SU-DHL-6 (cell line): ENCODE data around the gene SOX6.

Experiments used
- H2AFZ ChIP-seq: fragments of 200-600 bp; sonication (generic); 2 replicates; pipeline ENCODE4 v1.6.1; 2014; ENCODE audit warnings: low read depth, mild to moderate bottlenecking, moderate library complexity, mixed read lengths, antibody characterized with exemption, low read length; ENCODE audit not compliant: severe bottlenecking
- H3F3A ChIP-seq: fragments of 200-600 bp; shearing (Covaris generic); 2 replicates; pipeline ENCODE4 v1.6.0; 2016; ENCODE audit warnings: antibody characterized with exemption, mild to moderate bottlenecking; ENCODE audit not compliant: insufficient read depth
- H3K27ac ChIP-seq: fragments of 200-600 bp; sonication (generic); 2 replicates; pipeline ENCODE4 v1.5.1; 2016; ENCODE audit warnings: low read depth, mild to moderate bottlenecking, low read length, moderate library complexity, mixed read lengths
- H3K27me3 ChIP-seq: fragments of 200-600 bp; sonication (generic), shearing (Covaris generic); 2 replicates; pipeline ENCODE4 v1.6.0; 2014; ENCODE audit warnings: mild to moderate bottlenecking, low read length
- H3K36me3 ChIP-seq: fragments of 200-600 bp; sonication (generic); 2 replicates; pipeline ENCODE4 v1.6.1; 2014; ENCODE audit warnings: mild to moderate bottlenecking, low read length, mixed read lengths
- H3K4me2 ChIP-seq: fragments of 300-600, 200-600 bp; shearing (Covaris generic), sonication (generic); 2 replicates; pipeline ENCODE4 v1.6.0; 2014; ENCODE audit warnings: low read length, low read depth, mild to moderate bottlenecking; ENCODE audit not compliant: poor library complexity, severe bottlenecking
- H3K4me3 ChIP-seq: fragments of 200-600 bp; sonication (generic); 2 replicates; pipeline ENCODE4 v1.5.1; 2014; ENCODE audit warnings: antibody characterized with exemption, low read length, mild to moderate bottlenecking, mixed read lengths; ENCODE audit not compliant: insufficient read depth, poor library complexity, severe bottlenecking
- H3K79me2 ChIP-seq: fragments of 200-600 bp; sonication (generic); 2 replicates; pipeline ENCODE4 v1.6.1; 2014; ENCODE audit warnings: mild to moderate bottlenecking, low read length, moderate library complexity; ENCODE audit not compliant: insufficient read depth
- H3K9ac ChIP-seq: fragments of 200-600 bp; sonication (generic); 2 replicates; pipeline ENCODE4 v1.7.0; 2014; ENCODE audit warnings: mild to moderate bottlenecking, low read length
- H3K9me2 ChIP-seq: fragments of 200-600 bp; sonication (generic); replicated peaks from 2 replicates; pipeline ENCODE4 v1.6.1; 2014; ENCODE audit warnings: low read length; ENCODE audit not compliant: insufficient read depth
- H3K9me3 ChIP-seq: fragments of 200-600 bp; sonication (generic); 2 replicates; pipeline ENCODE4 v1.6.1; 2014; ENCODE audit warnings: low read length, mixed read lengths; ENCODE audit not compliant: insufficient read depth
- H4K20me1 ChIP-seq: fragments of 200-600 bp; sonication (generic); 2 replicates; pipeline ENCODE4 v1.6.1; 2014; ENCODE audit warnings: low read depth, mild to moderate bottlenecking, antibody characterized with exemption, low read length, moderate library complexity, mixed read lengths
- EZH2phosphoT487 ChIP-seq: fragments of 200-600 bp; sonication (generic), shearing (Covaris generic); conservative IDR thresholded peaks from 2 replicates; pipeline ENCODE4 v1.6.1; 2018; ENCODE audit warnings: mild to moderate bottlenecking, antibody characterized with exemption, low read length, moderate library complexity, mixed read lengths
- TF ChIP-seq, protein P1 (sequence below): fragments of 200-600 bp; sonication (generic); IDR thresholded peaks from one replicate; pipeline ENCODE4 v1.5.1; 2017; ENCODE audit warnings: antibody characterized with exemption, mild to moderate bottlenecking, low read length, moderate library complexity; ENCODE audit not compliant: insufficient read depth, poor library complexity, severe bottlenecking

SOX6 gene

DNA sequence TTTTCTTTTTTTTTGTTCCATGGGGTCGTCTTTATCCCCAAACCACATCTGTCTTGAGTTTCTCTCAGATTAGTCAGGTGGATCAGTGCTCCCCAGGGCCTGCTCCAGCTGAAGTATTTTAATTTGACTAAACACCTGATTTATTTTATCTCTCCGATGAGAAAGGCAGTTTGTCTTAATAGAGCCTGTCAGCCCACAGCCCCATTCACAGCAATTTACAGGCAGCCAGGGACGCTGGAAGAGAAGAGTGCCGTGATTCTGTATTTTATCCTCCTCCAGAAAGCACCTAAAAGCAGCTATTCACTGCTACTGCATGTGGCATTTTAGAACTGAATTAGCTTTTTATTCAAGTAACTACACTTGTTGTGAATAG lies 164.5 kb downstream of the SOX6 start:
- no peak overlapping the region for H3K9ac ChIP-seq
- no peak overlapping the region for H3K4me2 ChIP-seq
- no peak overlapping the region for H3K27ac ChIP-seq
- no peaks in the 10 kb centered on the region for H3K9me2 ChIP-seq
- H3K9me3 ChIP-seq = no peaks in the 10 kb centered on the region
- TF ChIP-seq, protein P1, sequence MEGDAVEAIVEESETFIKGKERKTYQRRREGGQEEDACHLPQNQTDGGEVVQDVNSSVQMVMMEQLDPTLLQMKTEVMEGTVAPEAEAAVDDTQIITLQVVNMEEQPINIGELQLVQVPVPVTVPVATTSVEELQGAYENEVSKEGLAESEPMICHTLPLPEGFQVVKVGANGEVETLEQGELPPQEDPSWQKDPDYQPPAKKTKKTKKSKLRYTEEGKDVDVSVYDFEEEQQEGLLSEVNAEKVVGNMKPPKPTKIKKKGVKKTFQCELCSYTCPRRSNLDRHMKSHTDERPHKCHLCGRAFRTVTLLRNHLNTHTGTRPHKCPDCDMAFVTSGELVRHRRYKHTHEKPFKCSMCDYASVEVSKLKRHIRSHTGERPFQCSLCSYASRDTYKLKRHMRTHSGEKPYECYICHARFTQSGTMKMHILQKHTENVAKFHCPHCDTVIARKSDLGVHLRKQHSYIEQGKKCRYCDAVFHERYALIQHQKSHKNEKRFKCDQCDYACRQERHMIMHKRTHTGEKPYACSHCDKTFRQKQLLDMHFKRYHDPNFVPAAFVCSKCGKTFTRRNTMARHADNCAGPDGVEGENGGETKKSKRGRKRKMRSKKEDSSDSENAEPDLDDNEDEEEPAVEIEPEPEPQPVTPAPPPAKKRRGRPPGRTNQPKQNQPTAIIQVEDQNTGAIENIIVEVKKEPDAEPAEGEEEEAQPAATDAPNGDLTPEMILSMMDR = no peak
- no peak for TF ChIP-seq EZH2phosphoT487
- H2AFZ ChIP-seq = no peak overlapping the region
- H3K27me3 ChIP-seq = no peaks in the 10 kb centered on the region
- H3K79me2 ChIP-seq = no peaks in the 10 kb centered on the region
- no peaks in the 10 kb centered on the region for H4K20me1 ChIP-seq
- H3F3A ChIP-seq = no peaks in the 10 kb centered on the region
- no peaks in the 10 kb centered on the region for H3K36me3 ChIP-seq
- H3K4me3 ChIP-seq = no peak overlapping the region

DNA sequence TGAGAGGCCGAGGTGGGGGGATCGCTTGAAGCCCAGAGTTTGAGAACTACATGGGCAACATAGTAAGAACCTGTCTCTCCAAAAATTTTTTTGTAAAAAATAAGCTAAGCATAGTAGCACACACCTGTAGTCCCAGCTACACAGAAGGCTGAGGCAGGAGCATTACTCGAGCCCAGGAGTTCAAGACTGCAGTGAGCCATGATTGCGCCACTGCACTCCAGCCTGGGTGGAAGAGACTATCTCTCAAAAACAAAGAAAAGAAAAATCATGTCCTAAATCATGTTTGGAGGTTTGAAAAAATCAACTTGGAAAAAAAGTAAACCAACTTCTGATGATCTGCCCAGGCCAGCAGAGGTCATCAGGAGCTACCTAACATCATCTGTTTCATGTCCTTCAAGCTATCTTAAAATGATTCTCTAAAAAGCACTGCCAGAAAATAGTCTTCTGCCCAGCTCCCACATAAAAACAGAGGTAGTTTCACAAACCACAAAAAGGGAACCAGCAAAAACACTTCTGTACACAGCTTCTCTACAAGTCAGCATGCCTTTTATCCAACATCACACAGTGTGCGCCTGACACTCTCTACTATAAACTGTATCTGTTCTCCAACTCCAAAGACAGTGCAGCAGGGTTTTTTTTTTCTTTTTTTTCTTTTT lies 165.0 kb downstream of the SOX6 start:
- Histone ChIP-seq H3K4me3 (no peak overlapping the region), H3F3A (no peaks in the 10 kb centered on the region), H3K36me3 (no peaks in the 10 kb centered on the region), H3K27ac (no peak overlapping the region), H2AFZ (no peak overlapping the region), H3K9me2 (no peaks in the 10 kb centered on the region), H3K9ac (no peak overlapping the region), H3K79me2 (no peaks in the 10 kb centered on the region), H4K20me1 (no peaks in the 10 kb centered on the region), H3K9me3 (no peaks in the 10 kb centered on the region), H3K4me2 (no peak overlapping the region), H3K27me3 (no peaks in the 10 kb centered on the region)
- TF ChIP-seq, protein P1 = no peak
- TF ChIP-seq EZH2phosphoT487 = no peak

DNA sequence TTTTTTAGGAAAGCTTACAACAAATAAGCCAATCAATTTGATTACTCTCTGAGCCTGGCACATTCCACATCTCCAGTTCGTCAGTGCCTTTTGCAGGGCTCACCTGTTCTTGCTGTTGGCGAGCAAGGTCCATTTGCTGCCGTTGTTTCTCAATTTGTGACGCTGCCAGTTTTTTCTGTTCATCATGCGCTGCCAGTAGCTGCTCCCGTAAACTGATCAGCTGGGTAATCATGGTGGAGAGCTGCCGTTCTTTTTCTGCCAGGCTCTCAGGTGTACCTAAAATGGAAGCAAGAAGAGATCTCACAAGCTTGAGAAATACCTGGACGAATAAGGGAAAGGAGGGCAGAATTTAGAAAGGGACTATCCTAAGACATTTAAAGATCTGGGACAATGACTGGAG lies 169.7 kb downstream of the SOX6 start:
- Histone ChIP-seq H3K27me3 (no peaks in the 10 kb centered on the region), H3K9me2 (no peaks in the 10 kb centered on the region), H3K9me3 (no peaks in the 10 kb centered on the region), H3K4me2 (no peak overlapping the region), H3K36me3 (no peaks in the 10 kb centered on the region), H2AFZ (no peak overlapping the region), H3K79me2 (no peaks in the 10 kb centered on the region), H3K9ac (no peak overlapping the region), H3K4me3 (no peak overlapping the region), H3K27ac (no peak overlapping the region), H3F3A (no peaks in the 10 kb centered on the region), H4K20me1 (no peaks in the 10 kb centered on the region)
- TF ChIP-seq, protein P1 = no peak
- no peak for TF ChIP-seq EZH2phosphoT487
